HL-60 (cell line): ENCODE data around the gene MAN2A1.

Source experiments
- DNase-seq, 2 experiments: peaks; one replicate each; pipeline ENCODE4 v3.0.0-alpha.2; 2010 to 2020; ENCODE audit warnings: low read depth in 1 of 2, low spot score in 1 of 2
- H3K27ac ChIP-seq: fragments of 250-450 bp; sonication (Bioruptor Pico); replicated peaks from 2 replicates; pipeline ENCODE4 v1.5.1; 2020; ENCODE audit warnings: mild to moderate bottlenecking, moderate library complexity
- H3K27me3 ChIP-seq: fragments of 250-450 bp; sonication (Bioruptor Pico); 2 replicates; pipeline ENCODE4 v1.5.1; 2021; ENCODE audit warnings: mild to moderate bottlenecking, moderate library complexity; ENCODE audit not compliant: insufficient read depth, poor library complexity, severe bottlenecking
- H3K4me3 ChIP-seq: replicated peaks from 2 replicates; pipeline ENCODE4 v1.5.1; 2011; ENCODE audit warnings: mild to moderate bottlenecking, control low read depth, low read length; ENCODE audit not compliant: insufficient read depth
- GABPA ChIP-seq: IDR thresholded peaks from 2 replicates; pipeline ENCODE4 v1.6.1; 2012; ENCODE audit warnings: low read depth
- POLR2AphosphoS5 ChIP-seq: IDR thresholded peaks from 2 replicates; pipeline ENCODE4 v1.6.1; 2012; ENCODE audit warnings: low read depth
- SPI1 ChIP-seq: IDR thresholded peaks from 2 replicates; pipeline ENCODE4 v1.6.1; 2012; ENCODE audit warnings: low read depth, mild to moderate bottlenecking, borderline replicate concordance
- TF ChIP-seq, protein P1 (sequence below): IDR thresholded peaks from 2 replicates; pipeline ENCODE4 v1.6.1; 2012; ENCODE audit warnings: low read depth; ENCODE audit not compliant: insufficient replicate concordance
- TF ChIP-seq, protein P2 (sequence below): IDR thresholded peaks from one replicate; pipeline ENCODE4 v1.5.1; 2011; ENCODE audit warnings: low read length, control low read depth, inconsistent platforms; ENCODE audit not compliant: insufficient read depth

MAN2A1 gene

DNA sequence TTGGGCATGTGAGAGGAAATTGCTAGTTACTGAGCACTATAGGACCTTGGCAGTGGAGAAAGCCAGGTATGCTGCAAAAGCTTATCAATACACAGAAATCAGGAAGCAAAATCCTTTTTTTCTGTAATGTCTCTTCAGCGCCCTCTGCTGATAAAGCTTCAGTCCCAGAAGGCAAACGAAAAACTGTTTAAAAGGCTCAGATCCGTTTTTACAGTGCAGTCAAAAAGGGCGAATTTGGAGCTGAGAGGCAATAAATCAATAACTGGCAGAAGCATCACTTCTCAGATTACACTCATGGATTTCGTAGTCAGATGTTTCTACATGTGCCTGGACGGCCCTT is 1.1 kb upstream of the MAN2A1 start:
- peak in 1 of 2 experiments; percentile 36 for DNase-seq
- peak overlapping the region; percentile 65 for H3K4me3 ChIP-seq
- H3K27me3 ChIP-seq, result no peaks in the 10 kb centered on the region
- H3K27ac ChIP-seq, result peak overlapping the region; percentile 94
- TF ChIP-seq POLR2AphosphoS5 (no peak), SPI1 (no peak), GABPA (no peak)
- TF ChIP-seq, protein P1, sequence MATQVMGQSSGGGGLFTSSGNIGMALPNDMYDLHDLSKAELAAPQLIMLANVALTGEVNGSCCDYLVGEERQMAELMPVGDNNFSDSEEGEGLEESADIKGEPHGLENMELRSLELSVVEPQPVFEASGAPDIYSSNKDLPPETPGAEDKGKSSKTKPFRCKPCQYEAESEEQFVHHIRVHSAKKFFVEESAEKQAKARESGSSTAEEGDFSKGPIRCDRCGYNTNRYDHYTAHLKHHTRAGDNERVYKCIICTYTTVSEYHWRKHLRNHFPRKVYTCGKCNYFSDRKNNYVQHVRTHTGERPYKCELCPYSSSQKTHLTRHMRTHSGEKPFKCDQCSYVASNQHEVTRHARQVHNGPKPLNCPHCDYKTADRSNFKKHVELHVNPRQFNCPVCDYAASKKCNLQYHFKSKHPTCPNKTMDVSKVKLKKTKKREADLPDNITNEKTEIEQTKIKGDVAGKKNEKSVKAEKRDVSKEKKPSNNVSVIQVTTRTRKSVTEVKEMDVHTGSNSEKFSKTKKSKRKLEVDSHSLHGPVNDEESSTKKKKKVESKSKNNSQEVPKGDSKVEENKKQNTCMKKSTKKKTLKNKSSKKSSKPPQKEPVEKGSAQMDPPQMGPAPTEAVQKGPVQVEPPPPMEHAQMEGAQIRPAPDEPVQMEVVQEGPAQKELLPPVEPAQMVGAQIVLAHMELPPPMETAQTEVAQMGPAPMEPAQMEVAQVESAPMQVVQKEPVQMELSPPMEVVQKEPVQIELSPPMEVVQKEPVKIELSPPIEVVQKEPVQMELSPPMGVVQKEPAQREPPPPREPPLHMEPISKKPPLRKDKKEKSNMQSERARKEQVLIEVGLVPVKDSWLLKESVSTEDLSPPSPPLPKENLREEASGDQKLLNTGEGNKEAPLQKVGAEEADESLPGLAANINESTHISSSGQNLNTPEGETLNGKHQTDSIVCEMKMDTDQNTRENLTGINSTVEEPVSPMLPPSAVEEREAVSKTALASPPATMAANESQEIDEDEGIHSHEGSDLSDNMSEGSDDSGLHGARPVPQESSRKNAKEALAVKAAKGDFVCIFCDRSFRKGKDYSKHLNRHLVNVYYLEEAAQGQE, result no peak
- TF ChIP-seq, protein P2, sequence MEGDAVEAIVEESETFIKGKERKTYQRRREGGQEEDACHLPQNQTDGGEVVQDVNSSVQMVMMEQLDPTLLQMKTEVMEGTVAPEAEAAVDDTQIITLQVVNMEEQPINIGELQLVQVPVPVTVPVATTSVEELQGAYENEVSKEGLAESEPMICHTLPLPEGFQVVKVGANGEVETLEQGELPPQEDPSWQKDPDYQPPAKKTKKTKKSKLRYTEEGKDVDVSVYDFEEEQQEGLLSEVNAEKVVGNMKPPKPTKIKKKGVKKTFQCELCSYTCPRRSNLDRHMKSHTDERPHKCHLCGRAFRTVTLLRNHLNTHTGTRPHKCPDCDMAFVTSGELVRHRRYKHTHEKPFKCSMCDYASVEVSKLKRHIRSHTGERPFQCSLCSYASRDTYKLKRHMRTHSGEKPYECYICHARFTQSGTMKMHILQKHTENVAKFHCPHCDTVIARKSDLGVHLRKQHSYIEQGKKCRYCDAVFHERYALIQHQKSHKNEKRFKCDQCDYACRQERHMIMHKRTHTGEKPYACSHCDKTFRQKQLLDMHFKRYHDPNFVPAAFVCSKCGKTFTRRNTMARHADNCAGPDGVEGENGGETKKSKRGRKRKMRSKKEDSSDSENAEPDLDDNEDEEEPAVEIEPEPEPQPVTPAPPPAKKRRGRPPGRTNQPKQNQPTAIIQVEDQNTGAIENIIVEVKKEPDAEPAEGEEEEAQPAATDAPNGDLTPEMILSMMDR, result peak; percentile 22

DNA sequence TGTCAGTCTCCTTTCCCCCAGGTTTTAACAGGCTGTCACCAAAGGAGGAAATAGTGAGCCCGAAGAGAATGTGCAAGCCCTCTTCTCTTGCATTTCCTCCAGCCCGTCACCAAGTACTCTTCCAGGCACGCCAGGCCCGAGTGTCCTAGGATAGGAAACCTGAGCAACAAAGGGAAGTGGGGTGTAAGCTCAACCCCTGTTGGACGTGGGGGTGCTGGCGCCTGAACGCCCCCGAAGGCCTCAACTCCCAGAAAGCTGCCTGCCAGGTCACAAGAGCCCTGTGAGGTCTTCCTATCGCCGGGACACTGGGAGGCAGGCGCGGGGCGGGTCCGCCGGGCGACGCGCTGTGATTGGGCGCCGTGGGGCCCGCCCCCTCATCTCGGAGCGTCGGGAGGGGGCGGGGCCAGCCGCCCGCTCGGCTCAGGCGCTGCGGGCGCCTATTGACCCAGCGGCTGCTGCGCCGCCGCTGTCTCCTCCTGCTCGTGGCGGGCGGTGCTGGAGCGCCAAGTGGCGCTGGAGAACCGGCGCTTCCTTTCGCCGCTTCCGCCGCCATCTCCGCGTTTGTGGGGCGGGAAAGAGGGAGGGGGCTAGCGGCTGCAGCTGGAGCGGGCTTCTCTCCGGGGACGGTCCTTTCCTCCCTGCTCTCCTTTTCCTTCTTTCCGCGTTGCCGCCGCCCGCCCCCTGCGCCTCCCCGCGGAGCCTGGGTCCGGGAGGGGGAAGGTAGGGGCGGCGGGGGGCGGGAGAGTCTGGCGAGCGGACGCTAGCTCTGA is 572 bp upstream of the MAN2A1 start:
- Histone ChIP-seq H3K4me3 (peak overlapping the region; percentile 65), H3K27ac (peak overlapping the region; percentile 94), H3K27me3 (no peaks in the 10 kb centered on the region)
- TF ChIP-seq SPI1, result no peak
- peak; percentile 59 for TF ChIP-seq POLR2AphosphoS5
- TF ChIP-seq, protein P1, result peak; percentile 32
- peak; percentile 61 to 71 for DNase-seq

DNA sequence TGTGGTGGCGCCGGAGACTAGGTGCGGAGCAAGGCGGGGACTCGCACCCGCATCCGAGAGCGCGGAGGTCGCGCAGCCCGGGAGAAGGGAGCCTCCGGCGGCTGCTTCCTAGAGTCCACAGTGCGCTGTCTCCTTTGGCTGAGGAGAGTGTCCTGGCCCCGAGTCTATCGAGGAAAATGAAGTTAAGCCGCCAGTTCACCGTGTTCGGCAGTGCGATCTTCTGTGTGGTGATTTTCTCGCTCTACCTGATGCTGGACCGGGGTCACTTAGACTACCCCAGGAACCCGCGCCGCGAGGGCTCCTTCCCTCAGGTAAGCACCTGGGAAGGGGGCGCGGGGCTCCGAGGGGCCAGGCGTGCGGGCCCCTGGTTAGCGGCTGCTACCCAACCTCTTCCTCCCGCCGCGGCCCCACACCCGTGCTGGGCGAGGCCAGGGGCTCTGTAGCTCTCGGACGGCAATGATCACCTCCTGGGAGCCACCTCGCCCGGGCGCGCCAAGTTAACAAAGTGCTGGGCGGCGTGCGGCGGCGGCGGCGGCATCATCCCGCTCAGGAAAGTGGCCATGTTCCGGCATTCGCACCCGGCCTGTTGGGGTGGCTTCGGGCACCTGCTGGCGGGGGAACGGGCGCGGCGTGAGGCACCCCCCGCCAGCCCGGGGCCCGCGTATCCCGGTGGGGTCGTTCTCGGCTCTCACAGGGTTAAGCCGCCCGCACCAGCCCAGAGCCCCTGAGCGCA is 681 bp downstream of the MAN2A1 start:
- DNase-seq, result peak in 1 of 2 experiments; percentile 8
- H3K4me3 ChIP-seq, result peak overlapping the region; percentile 65
- peak overlapping the region; percentile 94 for H3K27ac ChIP-seq
- no peaks in the 10 kb centered on the region for H3K27me3 ChIP-seq
- TF ChIP-seq GABPA, result no peak
- TF ChIP-seq, protein P1, result no peak
- TF ChIP-seq POLR2AphosphoS5, result no peak
- TF ChIP-seq, protein P2, result no peak
- TF ChIP-seq SPI1, result no peak
